Nephron progenitor cell (in vitro differentiated cells): ENCODE measurements around the gene OR4P4.

Experiments used
- DNase-seq: peaks from one replicate; pipeline ENCODE4 v3.0.0; 2021
- H3K27ac Mint-ChIP-seq: 2 replicates; pipeline ENCODE4 v1.8.0; 2021; ENCODE audit warnings: mild to moderate bottlenecking, moderate library complexity, mixed read lengths
- H3K27me3 Mint-ChIP-seq: 2 replicates; pipeline ENCODE4 v1.8.0; 2021; ENCODE audit warnings: mild to moderate bottlenecking, low read depth, mixed read lengths; ENCODE audit not compliant: poor library complexity
- H3K36me3 Mint-ChIP-seq: 2 replicates; pipeline ENCODE4 v1.8.0; 2021; ENCODE audit warnings: low read depth, mixed read lengths
- H3K4me1 Mint-ChIP-seq: 2 replicates; pipeline ENCODE4 v1.8.0; 2021; ENCODE audit warnings: mixed read lengths
- H3K4me3 Mint-ChIP-seq: 2 replicates; pipeline ENCODE4 v1.8.0; 2021; ENCODE audit warnings: mild to moderate bottlenecking, moderate library complexity, mixed read lengths
- H3K9me3 Mint-ChIP-seq: 2 replicates; pipeline ENCODE4 v1.8.0; 2021; ENCODE audit warnings: mild to moderate bottlenecking, moderate library complexity, mixed read lengths
- TF ChIP-seq, protein P1 (sequence below): fragments of 200-600 bp; sonication (generic); IDR thresholded peaks from 2 replicates; pipeline ENCODE4 v1.5.0; 2021; ENCODE audit warnings: antibody characterized with exemption

Gene OR4P4

DNA sequence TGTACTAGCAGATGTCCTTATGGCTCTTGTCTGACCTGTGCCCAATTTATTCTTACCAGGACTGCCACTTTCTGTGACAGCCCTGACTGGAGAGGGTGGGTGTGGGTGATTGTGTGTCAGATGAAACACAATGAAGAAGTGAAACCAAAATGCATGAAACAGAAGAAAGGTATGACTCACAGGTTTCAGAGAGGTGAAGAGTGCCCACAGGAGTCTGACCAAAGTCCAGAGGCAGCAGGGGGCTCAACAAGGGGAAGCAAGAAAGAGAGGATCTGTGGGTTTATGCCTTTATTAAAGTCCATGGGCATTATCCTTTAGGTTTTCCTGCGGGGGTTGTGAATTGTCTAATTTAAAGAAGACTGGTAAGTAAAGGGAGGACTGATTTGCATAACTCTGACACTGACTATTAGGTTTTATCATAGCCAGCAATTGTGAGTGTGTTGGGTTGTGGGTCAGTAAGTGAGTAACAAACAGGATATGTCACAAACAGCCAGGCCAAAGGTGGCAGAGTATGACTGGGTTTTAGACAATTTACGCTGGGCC is 23.2 kb downstream of the OR4P4 start:
- TF ChIP-seq, protein P1, sequence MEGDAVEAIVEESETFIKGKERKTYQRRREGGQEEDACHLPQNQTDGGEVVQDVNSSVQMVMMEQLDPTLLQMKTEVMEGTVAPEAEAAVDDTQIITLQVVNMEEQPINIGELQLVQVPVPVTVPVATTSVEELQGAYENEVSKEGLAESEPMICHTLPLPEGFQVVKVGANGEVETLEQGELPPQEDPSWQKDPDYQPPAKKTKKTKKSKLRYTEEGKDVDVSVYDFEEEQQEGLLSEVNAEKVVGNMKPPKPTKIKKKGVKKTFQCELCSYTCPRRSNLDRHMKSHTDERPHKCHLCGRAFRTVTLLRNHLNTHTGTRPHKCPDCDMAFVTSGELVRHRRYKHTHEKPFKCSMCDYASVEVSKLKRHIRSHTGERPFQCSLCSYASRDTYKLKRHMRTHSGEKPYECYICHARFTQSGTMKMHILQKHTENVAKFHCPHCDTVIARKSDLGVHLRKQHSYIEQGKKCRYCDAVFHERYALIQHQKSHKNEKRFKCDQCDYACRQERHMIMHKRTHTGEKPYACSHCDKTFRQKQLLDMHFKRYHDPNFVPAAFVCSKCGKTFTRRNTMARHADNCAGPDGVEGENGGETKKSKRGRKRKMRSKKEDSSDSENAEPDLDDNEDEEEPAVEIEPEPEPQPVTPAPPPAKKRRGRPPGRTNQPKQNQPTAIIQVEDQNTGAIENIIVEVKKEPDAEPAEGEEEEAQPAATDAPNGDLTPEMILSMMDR, result no peak
- no peaks in the 10 kb centered on the region for H3K4me1 Mint-ChIP-seq
- H3K36me3 Mint-ChIP-seq, result no peaks in the 10 kb centered on the region
- no peak for DNase-seq
- H3K9me3 Mint-ChIP-seq, result peaks cover 22% of the 10 kb centered on the region
- no peak overlapping the region for H3K4me3 Mint-ChIP-seq
- H3K27me3 Mint-ChIP-seq, result no peaks in the 10 kb centered on the region
- H3K27ac Mint-ChIP-seq, result no peak overlapping the region

DNA sequence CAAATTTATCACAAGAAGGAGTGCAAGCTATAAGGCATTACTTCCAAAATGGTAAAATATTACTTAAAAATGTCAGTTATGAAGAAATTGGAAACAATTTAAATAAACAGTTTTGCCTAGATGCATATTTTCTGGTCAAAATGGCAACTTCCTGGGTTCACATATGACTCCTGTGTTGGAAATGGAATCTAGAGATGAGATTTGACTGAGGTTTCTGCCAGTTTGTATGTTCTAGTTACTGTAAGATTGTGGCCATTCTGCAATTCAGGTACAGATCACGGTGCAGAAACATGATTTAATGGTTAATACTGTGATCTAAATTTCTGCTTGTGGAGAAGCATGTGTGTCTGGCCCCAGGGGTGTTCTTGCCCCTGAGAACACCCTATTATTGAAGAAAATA is 23.7 kb downstream of the OR4P4 start:
- H3K27ac Mint-ChIP-seq, result no peak overlapping the region
- no peak for DNase-seq
- H3K27me3 Mint-ChIP-seq, result no peaks in the 10 kb centered on the region
- TF ChIP-seq, protein P1, result no peak
- no peaks in the 10 kb centered on the region for H3K36me3 Mint-ChIP-seq
- H3K4me1 Mint-ChIP-seq, result no peaks in the 10 kb centered on the region
- peaks cover 25% of the 10 kb centered on the region for H3K9me3 Mint-ChIP-seq
- no peak overlapping the region for H3K4me3 Mint-ChIP-seq

DNA sequence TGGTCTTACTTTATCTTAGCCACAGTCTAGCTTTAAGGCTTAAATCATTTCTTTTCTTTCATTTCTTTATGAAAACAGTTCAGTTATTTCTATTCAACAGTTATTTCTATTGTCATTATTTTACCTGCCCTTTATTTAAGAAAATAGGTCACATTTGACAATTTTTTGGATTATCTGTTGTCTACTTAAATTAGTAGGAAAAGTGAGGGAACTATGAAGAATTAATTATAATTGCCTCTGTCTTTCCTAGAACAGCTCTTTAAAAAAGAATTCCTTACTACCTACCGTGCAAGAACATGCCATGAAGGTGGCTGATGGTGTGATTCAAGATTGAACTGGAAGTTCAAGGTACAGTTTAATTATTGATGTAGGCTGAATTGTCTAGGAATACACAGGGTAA is 27.0 kb downstream of the OR4P4 start, which contains the start of gene OR4C6:
TSS of gene OR4C6 (plus strand) at position 301 of the 400 bp plus-strand sequence. CDS start 2,966 bp downstream, outside the sequence.
- H3K27ac Mint-ChIP-seq, result no peak within 1 kb of the TSS
- H3K36me3 Mint-ChIP-seq, result no peaks in the 10 kb centered on the region

DNA sequence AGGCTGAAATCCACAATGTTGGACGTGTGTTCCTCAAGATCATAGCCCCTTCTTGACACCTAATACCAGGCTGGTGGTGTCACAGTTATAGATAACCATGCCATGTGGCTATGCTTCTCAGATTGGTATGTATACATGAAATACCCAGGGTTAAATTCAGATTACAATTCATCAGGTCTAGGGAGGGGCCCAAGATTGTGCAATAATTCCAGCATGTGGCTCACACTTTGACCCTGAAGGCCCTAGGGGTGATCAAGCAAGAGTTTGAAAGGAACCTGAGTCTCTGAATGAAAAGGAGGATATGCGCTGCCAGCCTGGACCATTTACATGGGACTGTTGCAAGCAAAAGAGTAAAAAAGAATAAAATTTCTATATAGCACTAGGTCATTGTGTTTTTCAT is 34.5 kb downstream of the OR4P4 start:
- no peak overlapping the region for H3K4me3 Mint-ChIP-seq
- no peak for DNase-seq
- no peaks in the 10 kb centered on the region for H3K4me1 Mint-ChIP-seq
- H3K27ac Mint-ChIP-seq, result no peak overlapping the region
- H3K36me3 Mint-ChIP-seq, result no peaks in the 10 kb centered on the region
- H3K9me3 Mint-ChIP-seq, result peaks cover 25% of the 10 kb centered on the region
- TF ChIP-seq, protein P1, result no peak
- H3K27me3 Mint-ChIP-seq, result peaks cover 4% of the 10 kb centered on the region

More for the DNA sequence above, 27.0 kb downstream of the OR4P4 start, which contains the start of gene OR4C6:
- DNase-seq, result no peak
- peaks cover 41% of the 10 kb centered on the region for H3K9me3 Mint-ChIP-seq
- TF ChIP-seq, protein P1, result no peak
- no peaks in the 10 kb centered on the region for H3K4me1 Mint-ChIP-seq
- peaks cover 4% of the 10 kb centered on the region for H3K27me3 Mint-ChIP-seq
- H3K4me3 Mint-ChIP-seq, result no peak within 1 kb of the TSS

DNA sequence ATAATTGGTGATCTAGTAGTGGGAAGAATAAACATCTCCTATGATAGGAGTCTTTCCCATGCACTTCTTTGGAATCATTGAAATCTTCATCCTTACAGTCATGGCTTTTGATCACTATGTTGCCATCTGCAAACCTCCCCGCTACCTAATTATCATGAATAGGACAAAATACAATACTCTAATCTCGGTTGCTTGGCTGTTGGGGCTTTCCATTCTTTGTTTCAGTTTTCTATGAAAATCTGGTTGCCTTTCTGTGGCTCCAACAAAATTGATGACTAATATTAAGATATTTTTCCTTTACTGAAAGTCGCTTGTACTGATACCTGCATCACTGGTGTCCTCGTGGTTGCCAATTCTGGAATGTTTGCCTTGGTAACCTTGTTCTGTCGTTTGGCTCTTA is 38.9 kb downstream of the OR4P4 start:
- Mint-ChIP-seq H3K36me3 (no peaks in the 10 kb centered on the region), H3K4me1 (no peaks in the 10 kb centered on the region), H3K27ac (no peak overlapping the region), H3K27me3 (no peaks in the 10 kb centered on the region), H3K9me3 (peaks cover 23% of the 10 kb centered on the region), H3K4me3 (no peak overlapping the region)
- TF ChIP-seq, protein P1, result no peak
- no peak for DNase-seq
